ENCODE measurements around the gene PSKH1. TPM values are rescaled to one million over a fixed set of nuclear protein-coding genes. Genes with fewer than 3 reads are reported as not detected.

PSKH1 gene
- total and polyA plus RNA-seq, 10 of the 15 experiments (the other 5 are each of a cell fraction or from before 2014, with no cell fraction given): 0.63 to 20.4 (median 7.8) TPM

DNA sequence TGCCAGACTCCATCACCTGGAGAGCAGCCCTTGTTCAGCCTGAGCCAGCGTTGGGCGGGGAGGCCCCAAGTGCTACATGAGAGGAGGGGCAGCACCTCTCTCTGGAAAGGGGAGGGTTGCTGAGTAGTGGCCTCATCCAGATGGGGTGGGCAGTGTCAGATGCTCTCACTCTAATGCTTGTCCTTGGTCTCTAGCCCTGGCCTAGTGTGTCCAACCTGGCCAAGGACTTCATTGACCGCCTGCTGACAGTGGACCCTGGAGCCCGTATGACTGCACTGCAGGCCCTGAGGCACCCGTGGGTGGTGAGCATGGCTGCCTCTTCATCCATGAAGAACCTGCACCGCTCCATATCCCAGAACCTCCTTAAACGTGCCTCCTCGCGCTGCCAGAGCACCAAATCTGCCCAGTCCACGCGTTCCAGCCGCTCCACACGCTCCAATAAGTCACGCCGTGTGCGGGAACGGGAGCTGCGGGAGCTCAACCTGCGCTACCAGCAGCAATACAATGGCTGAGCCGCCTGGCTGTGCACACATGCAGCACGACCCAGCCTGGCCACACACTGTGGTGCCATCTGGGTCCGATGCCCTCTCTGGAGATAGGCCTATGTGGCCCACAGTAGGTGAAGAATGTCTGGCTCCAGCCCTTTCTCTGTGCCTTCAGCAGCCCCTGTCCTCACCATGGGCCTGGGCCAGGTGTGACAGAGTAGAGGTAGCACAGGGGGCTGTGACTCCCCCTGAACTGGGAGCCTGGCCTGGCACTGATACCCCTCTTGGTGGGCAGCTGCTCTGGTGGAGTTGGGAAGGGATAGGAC is 34.3 kb downstream of the PSKH1 start:
- Histone ChIP-seq H3K27me3 (replicated peaks in 1 of 2; ENCODE audit: control insufficient read depth in 2 of 2, insufficient read depth in 2 of 2, low read length in 1 of 2) (no peaks in the 10 kb centered on the region), H3K4me2 (ENCODE audit: control insufficient read depth, insufficient read depth) (no peak overlapping the region), H4K20me1 (ENCODE audit: control insufficient read depth, insufficient read depth) (no peaks in the 10 kb centered on the region), H3K4me1 (ENCODE audit: control insufficient read depth, insufficient read depth, low read length) (no peaks in the 10 kb centered on the region; the same call in 1 of the 2 replicates), H3K9ac (ENCODE audit: control insufficient read depth, insufficient read depth, low read length) (no peak overlapping the region), H3K79me2 (ENCODE audit: control insufficient read depth, insufficient read depth, low read length) (no peaks in the 10 kb centered on the region), H3K9me3 (replicated peaks; ENCODE audit: control insufficient read depth, insufficient read depth, low read length) (no peaks in the 10 kb centered on the region), H3K36me3 (ENCODE audit: control insufficient read depth in 2 of 2, insufficient read depth in 2 of 2, low read length in 1 of 2) (peaks cover under 1 to 22% of the 10 kb centered on the region in 2 experiments; a peak in 3 of 4 replicates), H3K4me3 (no peak overlapping the region), H3K27ac (ENCODE audit: control insufficient read depth, insufficient read depth) (no peak overlapping the region), H2AFZ (ENCODE audit: control insufficient read depth, low read depth, low read length) (no peak overlapping the region)
- TF ChIP-seq MTA3 (IDR thresholded peaks at IDR 0.05; ENCODE audit: borderline replicate concordance, low read length) (0 out of 2 replicates have a peak, but pooled peaks have one; percentile 15), RAD21 (IDR thresholded peaks at IDR 0.05; ENCODE audit: insufficient read depth, low read depth, low read length) (no peak), POLR2A (IDR thresholded peaks at IDR 0.05; ENCODE audit: low read depth, low read length) (peak; percentile 72)
- RAD21 ChIA-PET (ENCODE audit: unreplicated experiment): no interaction called here
- no peak for DNase-seq (ENCODE audit: low read depth, low spot score)
- no TSS peak for BruUV-seq (replicated peaks)
- intact Hi-C loops (cut with micrococcal nuclease; ENCODE audit: unreplicated experiment) (loop anchor here (5.0 to 10.0 kb wide), 2 partner anchors 35 to 403 kb away; partner anchors contain the start of genes PSKH1 and RIPOR1), in situ Hi-C loops (cut with MboI) (loop anchor here (5.0 kb wide), 2 partner anchors 110 to 250 kb away; no protein-coding TSS in a partner anchor)
- CTCF ChIA-PET: interaction anchor here (0.5 to 2.5 kb wide), 6 partner anchors 8 to 406 kb away, joined by 4 to 10 read pairs (median 6); no protein-coding TSS in a partner anchor
- SMC1A ChIA-PET (ENCODE audit: uncharacterized antibody, unreplicated experiment): interaction anchor here (0.9 to 1.3 kb wide), 2 partner anchors 8 to 113 kb away, joined by 3 read pairs; no protein-coding TSS in a partner anchor
- 89% methylated on average over 22 of the region's 22 CpGs for WGBS (ENCODE audit: insufficient coverage, insufficient replicate concordance, low lambda C conversion rate, missing lambda C conversion rate)
- FAIRE-seq: no peak
- POLR2A ChIA-PET: interaction anchor here (0.5 kb wide), 2 partner anchors 11 to 112 kb away, joined by 3 to 4 read pairs; no protein-coding TSS in a partner anchor
- ATAC-seq: no peak

GRCh38 chr16:67928147-67928546 is 35.1 kb downstream of the PSKH1 start:
- POLR2A ChIA-PET: no interaction called here
- no peaks in the 10 kb centered on the region for H3K27me3 ChIP-seq (replicated peaks in 1 of 2; ENCODE audit: control insufficient read depth in 2 of 2, insufficient read depth in 2 of 2, low read length in 1 of 2)
- RAD21 ChIA-PET (ENCODE audit: unreplicated experiment): interaction anchor here (0.6 to 1.1 kb wide), 2 partner anchors 113 to 255 kb away, joined by 4 read pairs; no protein-coding TSS in a partner anchor
- H2AFZ ChIP-seq (ENCODE audit: control insufficient read depth, low read depth, low read length): no peak overlapping the region
- no peak overlapping the region for H3K27ac ChIP-seq (ENCODE audit: control insufficient read depth, insufficient read depth)
- peaks cover 5 to 24% of the 10 kb centered on the region in 2 experiments; a peak in 3 of 4 replicates for H3K36me3 ChIP-seq (ENCODE audit: control insufficient read depth in 2 of 2, insufficient read depth in 2 of 2, low read length in 1 of 2)
- SMC1A ChIA-PET (ENCODE audit: uncharacterized antibody, unreplicated experiment): interaction anchor here (1.2 to 1.5 kb wide), 2 partner anchors 44 to 112 kb away, joined by 3 to 6 read pairs; partner anchors contain the start of gene NRN1L
- H3K9me3 ChIP-seq (replicated peaks; ENCODE audit: control insufficient read depth, insufficient read depth, low read length): no peaks in the 10 kb centered on the region
- WGBS (ENCODE audit: insufficient coverage, insufficient replicate concordance, low lambda C conversion rate, missing lambda C conversion rate): 46% methylated on average over 7 of the region's 7 CpGs
- H3K4me3 ChIP-seq: no peak overlapping the region
- intact Hi-C loops (cut with micrococcal nuclease; ENCODE audit: unreplicated experiment) (loop anchor here (1.0 to 10.0 kb wide), 4 partner anchors 36 to 403 kb away; partner anchors contain the start of genes PSKH1 and RIPOR1), in situ Hi-C loops (cut with MboI) (loop anchor here (5.0 kb wide), 2 partner anchors 111 to 251 kb away; no protein-coding TSS in a partner anchor)
- no TSS peak for BruUV-seq (replicated peaks)
- no peak overlapping the region for H3K9ac ChIP-seq (ENCODE audit: control insufficient read depth, insufficient read depth, low read length)
- CTCF ChIA-PET: interaction anchor here (0.5 to 3.7 kb wide), 11 partner anchors 8 to 408 kb away, joined by 3 to 18 read pairs (median 5); partner anchors contain the start of genes NRN1L and PSMB10
- no peak overlapping the region for H3K4me2 ChIP-seq (ENCODE audit: control insufficient read depth, insufficient read depth)
- no peaks in the 10 kb centered on the region for H4K20me1 ChIP-seq (ENCODE audit: control insufficient read depth, insufficient read depth)
- H3K4me1 ChIP-seq (ENCODE audit: control insufficient read depth, insufficient read depth, low read length): no peaks in the 10 kb centered on the region; the same call in 1 of the 2 replicates
- ATAC-seq (peak; percentile 4), FAIRE-seq (no peak), DNase-seq (ENCODE audit: low read depth, low spot score) (no peak)
- no peaks in the 10 kb centered on the region for H3K79me2 ChIP-seq (ENCODE audit: control insufficient read depth, insufficient read depth, low read length)
- no peak for TF ChIP-seq POLR2AphosphoS2 (IDR thresholded peaks at IDR 0.05; ENCODE audit: low read depth, low read length)
- 0 out of 2 replicates have a peak, but pooled peaks have one; percentile 3 for TF ChIP-seq POLR2AphosphoS5 (IDR thresholded peaks at IDR 0.05; ENCODE audit: low read length)
